ENCODE data around the gene PLEKHN1.

PLEKHN1 gene

DNA sequence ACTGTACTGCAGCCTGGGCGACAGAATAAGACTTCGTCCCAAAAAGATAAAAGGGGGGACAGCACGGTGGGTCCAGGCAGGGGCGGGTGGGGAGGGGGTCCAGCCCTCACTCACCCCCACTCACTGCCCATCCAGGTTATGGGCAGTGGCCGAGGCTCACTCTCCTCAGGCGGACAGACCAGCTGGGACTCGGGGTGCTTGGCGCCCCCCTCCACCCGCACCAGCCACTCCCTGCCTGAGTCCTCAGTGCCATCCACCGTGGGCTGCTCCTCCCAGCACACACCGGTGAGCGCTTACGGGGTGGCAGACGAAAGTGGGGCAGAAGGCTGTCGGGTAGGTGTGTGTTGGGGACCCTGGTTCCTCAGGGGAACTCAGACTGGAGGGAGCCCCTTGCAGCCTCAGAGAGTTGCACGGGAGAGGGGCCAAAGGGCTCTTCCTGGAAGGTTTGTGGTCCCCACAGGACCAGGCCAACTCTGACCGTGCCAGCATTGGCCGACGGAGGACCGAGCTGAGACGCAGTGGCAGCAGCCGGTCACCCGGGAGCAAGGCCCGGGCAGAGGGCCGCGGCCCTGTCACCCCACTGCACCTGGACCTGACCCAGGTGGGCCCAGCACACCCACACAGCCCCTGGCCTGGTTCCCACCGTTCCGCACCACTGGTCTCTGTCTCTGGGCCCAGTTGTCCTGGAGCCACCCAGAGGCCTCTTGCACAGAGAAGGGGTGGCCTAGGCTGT lies 6.6 kb downstream of the PLEKHN1 start:
- Histone ChIP-seq H3K4me1 (ENCODE audit: control insufficient read depth, insufficient read depth, low read length) (peaks cover 3% of the 10 kb centered on the region; the same call in 1 of the 2 replicates), H3K9me3 (ENCODE audit: control insufficient read depth, insufficient read depth, low read depth, low read length) (no peaks in the 10 kb centered on the region), H3K4me3 (ENCODE audit: low read depth, low read length) (no peak overlapping the region), H3K36me3 (ENCODE audit: control insufficient read depth in 2 of 2, insufficient read depth in 1 of 2, low read length in 2 of 2) (no peaks in the 10 kb centered on the region), H3K27ac (ENCODE audit: extremely low read depth, low read depth, low read length) (no peak overlapping the region)
- ChIA-PET POLR2A (interaction anchor here (0.6 to 0.8 kb wide), 2 partner anchors 8 kb away, joined by 3 read pairs; no protein-coding TSS in a partner anchor), CTCF (no interaction called here)
- TF ChIP-seq ZNF48 (tag by site-specific recombination; IDR thresholded peaks at IDR 0.05) (no peak), ZNF701 (tag by site-specific recombination; IDR thresholded peaks at IDR 0.05) (no peak), ZFHX2 (tag by site-specific recombination; conservative IDR thresholded peaks at IDR 0.05) (peak; percentile 14; the same call in 1 of the 2 replicates), ZNF600 (tag by site-specific recombination; IDR thresholded peaks at IDR 0.05) (peak; percentile 81)
- TF ChIP-seq, protein P1, sequence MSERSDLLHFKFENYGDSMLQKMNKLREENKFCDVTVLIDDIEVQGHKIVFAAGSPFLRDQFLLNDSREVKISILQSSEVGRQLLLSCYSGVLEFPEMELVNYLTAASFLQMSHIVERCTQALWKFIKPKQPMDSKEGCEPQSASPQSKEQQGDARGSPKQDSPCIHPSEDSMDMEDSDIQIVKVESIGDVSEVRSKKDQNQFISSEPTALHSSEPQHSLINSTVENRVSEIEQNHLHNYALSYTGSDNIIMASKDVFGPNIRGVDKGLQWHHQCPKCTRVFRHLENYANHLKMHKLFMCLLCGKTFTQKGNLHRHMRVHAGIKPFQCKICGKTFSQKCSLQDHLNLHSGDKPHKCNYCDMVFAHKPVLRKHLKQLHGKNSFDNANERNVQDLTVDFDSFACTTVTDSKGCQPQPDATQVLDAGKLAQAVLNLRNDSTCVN (tag by site-specific recombination; optimal IDR thresholded peaks at IDR 0.05): no peak

DNA sequence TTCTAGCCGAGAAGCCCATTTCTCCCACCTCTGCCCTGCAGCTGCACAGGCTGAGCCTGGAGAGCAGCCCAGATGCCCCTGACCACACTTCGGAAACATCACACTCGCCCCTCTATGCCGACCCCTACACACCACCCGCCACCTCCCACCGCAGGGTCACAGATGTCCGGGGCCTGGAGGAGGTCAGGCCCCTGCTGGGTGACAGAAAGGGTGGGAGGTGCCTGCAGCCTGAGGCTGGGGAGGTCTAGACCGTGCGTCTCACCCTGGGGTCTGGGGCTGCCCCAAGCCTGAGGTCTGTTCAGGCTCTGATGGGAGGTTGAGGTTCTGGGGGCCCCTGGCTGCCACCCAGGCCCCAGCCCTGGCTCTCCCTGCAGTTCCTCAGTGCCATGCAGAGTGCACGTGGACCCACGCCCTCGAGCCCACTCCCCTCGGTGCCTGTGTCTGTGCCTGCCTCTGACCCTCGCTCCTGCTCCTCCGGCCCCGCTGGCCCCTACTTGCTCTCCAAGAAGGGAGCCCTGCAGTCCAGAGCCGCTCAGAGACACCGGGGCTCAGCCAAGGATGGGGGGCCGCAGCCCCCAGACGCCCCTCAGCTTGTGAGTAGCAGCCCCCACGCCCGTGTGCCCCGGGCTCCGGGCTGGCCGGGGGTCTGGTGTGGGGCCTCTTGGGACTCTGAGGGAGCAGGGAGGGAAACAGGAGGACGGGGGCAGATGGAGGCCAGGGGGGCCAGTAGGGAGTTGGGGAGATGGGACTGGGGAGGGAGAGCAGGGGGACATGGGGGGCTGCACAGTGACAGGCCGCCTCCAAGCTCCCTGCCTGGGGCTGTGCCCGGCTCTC lies 7.4 kb downstream of the PLEKHN1 start:
- Histone ChIP-seq H3K9me3 (ENCODE audit: control insufficient read depth, insufficient read depth, low read depth, low read length) (no peaks in the 10 kb centered on the region), H3K36me3 (ENCODE audit: control insufficient read depth in 2 of 2, insufficient read depth in 1 of 2, low read length in 2 of 2) (no peaks in the 10 kb centered on the region), H3K4me1 (ENCODE audit: control insufficient read depth, insufficient read depth, low read length) (peaks cover 3% of the 10 kb centered on the region; the same call in 1 of the 2 replicates), H3K4me3 (ENCODE audit: low read depth, low read length) (no peak overlapping the region), H3K27ac (ENCODE audit: extremely low read depth, low read depth, low read length) (no peak overlapping the region)
- ChIA-PET CTCF (interaction anchor here (1.0 kb wide), 1 partner anchor 69 kb away, joined by 4 read pairs; no protein-coding TSS in a partner anchor), POLR2A (interaction anchor here (0.7 kb wide), 1 partner anchor 40 kb away, joined by 3 read pairs; no protein-coding TSS in a partner anchor)
- TF ChIP-seq EGR2 (tag by site-specific recombination; IDR thresholded peaks at IDR 0.05; ENCODE audit: low read depth): peak; percentile 37; the same call in 1 of the 2 replicates
- TF ChIP-seq, protein P2, sequence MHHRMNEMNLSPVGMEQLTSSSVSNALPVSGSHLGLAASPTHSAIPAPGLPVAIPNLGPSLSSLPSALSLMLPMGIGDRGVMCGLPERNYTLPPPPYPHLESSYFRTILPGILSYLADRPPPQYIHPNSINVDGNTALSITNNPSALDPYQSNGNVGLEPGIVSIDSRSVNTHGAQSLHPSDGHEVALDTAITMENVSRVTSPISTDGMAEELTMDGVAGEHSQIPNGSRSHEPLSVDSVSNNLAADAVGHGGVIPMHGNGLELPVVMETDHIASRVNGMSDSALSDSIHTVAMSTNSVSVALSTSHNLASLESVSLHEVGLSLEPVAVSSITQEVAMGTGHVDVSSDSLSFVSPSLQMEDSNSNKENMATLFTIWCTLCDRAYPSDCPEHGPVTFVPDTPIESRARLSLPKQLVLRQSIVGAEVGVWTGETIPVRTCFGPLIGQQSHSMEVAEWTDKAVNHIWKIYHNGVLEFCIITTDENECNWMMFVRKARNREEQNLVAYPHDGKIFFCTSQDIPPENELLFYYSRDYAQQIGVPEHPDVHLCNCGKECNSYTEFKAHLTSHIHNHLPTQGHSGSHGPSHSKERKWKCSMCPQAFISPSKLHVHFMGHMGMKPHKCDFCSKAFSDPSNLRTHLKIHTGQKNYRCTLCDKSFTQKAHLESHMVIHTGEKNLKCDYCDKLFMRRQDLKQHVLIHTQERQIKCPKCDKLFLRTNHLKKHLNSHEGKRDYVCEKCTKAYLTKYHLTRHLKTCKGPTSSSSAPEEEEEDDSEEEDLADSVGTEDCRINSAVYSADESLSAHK (tag by site-specific recombination; IDR thresholded peaks at IDR 0.05): no peak

DNA sequence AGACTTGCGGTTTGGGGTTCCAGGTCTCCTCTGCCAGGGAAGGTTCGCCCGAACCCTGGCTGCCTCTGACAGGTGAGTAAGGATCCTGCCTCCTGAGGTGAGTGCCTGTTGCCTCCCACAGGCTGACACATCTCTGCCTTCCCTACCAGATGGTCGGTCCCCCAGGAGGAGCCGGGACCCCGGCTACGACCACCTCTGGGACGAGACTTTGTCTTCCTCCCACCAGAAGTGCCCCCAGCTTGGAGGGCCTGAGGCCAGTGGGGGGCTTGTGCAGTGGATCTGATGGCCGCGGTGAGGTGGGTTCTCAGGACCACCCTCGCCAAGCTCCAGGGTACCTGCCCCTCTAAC lies 8.0 kb downstream of the PLEKHN1 start:
- CTCF ChIA-PET: interaction anchor here (1.0 kb wide), 1 partner anchor 69 kb away, joined by 4 read pairs; no protein-coding TSS in a partner anchor
- POLR2A ChIA-PET: interaction anchor here (0.7 kb wide), 2 partner anchors 21 to 41 kb away, joined by 3 to 4 read pairs; no protein-coding TSS in a partner anchor

DNA sequence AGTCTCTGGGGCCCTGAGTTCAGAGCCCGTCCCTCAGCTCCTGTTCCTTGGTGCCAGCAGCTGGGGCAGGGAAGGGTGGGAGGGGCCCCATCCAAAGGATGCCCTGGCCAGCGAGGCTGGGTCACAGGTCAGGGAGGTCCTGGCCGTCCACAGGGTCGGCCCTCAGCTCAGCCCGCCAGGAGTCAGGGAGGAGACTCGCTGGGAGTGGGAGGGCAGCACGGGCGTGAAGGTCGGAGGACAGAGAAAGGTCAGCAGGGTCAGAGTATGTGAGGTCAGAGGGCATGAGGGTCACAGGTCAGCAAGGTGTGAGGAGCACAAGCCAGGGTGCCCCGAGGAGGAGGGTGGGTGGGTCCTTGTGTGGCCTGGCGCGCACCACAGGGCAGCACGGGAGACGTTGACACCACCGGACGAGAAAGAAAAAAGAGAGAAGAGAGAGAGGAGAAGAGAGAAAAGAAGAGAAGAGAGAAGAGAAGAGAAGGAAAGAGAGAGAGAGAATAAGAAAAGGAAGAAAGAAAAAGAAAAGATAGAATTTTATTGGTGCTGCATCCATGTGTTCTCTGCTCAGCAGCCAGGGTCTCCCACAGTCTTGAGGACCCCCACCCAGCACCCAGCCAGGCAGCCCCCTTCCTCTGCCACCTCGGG lies 8.5 kb downstream of the PLEKHN1 start:
- H3K4me3 ChIP-seq (ENCODE audit: low read depth, low read length): no peak overlapping the region
- TF ChIP-seq GLI2 (tag by site-specific recombination; IDR thresholded peaks at IDR 0.05; ENCODE audit: borderline replicate concordance, low read depth) (no peak), ZNF239 (tag by site-specific recombination; IDR thresholded peaks at IDR 0.05) (no peak), ZNF596 (tag by site-specific recombination; IDR thresholded peaks at IDR 0.05) (peak; percentile 90), KLF8 (tag by site-specific recombination; IDR thresholded peaks at IDR 0.05) (peak; percentile 43; the same call in 1 of the 2 replicates), BCL11A (tag by site-specific recombination; IDR thresholded peaks at IDR 0.05; ENCODE audit: low read depth) (peak; percentile 100), BCL11B (tag by site-specific recombination; IDR thresholded peaks at IDR 0.05; ENCODE audit: low read depth) (peak; percentile 100), ZNF366 (tag by site-specific recombination; conservative IDR thresholded peaks at IDR 0.05) (peak; percentile 93), PRDM1 (tag by site-specific recombination; IDR thresholded peaks at IDR 0.05) (peak; percentile 79), ZNF214 (tag by site-specific recombination; IDR thresholded peaks at IDR 0.05; ENCODE audit: borderline replicate concordance) (no peak)
- TF ChIP-seq, protein P3, sequence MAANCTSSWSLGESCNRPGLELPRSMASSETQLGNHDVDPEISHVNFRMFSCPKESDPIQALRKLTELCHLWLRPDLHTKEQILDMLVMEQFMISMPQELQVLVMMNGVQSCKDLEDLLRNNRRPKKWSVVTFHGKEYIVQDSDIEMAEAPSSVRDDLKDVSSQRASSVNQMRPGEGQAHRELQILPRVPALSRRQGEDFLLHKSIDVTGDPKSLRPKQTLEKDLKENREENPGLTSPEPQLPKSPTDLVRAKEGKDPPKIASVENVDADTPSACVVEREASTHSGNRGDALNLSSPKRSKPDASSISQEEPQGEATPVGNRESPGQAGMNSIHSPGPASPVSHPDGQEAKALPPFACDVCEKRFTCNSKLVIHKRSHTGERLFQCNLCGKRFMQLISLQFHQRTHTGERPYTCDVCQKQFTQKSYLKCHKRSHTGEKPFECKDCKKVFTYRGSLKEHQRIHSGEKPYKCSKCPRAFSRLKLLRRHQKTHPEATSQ (tag by site-specific recombination; IDR thresholded peaks at IDR 0.05): no peak
- no peaks in the 10 kb centered on the region for H3K36me3 ChIP-seq (ENCODE audit: control insufficient read depth in 2 of 2, insufficient read depth in 1 of 2, low read length in 2 of 2)
- no peak overlapping the region for H3K27ac ChIP-seq (ENCODE audit: extremely low read depth, low read depth, low read length)
- CTCF ChIA-PET: interaction anchor here (0.6 to 1.8 kb wide), 4 partner anchors 15 to 105 kb away, joined by 3 to 21 read pairs (median 4); partner anchors contain the start of gene NOC2L
- no peaks in the 10 kb centered on the region for H3K9me3 ChIP-seq (ENCODE audit: control insufficient read depth, insufficient read depth, low read depth, low read length)
- H3K4me1 ChIP-seq (ENCODE audit: control insufficient read depth, insufficient read depth, low read length): peaks cover 3% of the 10 kb centered on the region; the same call in 1 of the 2 replicates
- POLR2A ChIA-PET: interaction anchor here (0.7 to 1.9 kb wide), 6 partner anchors 8 to 41 kb away, joined by 3 to 12 read pairs (median 5); partner anchors contain the start of gene PLEKHN1

More for the DNA sequence above, 8.0 kb downstream of the PLEKHN1 start:
- H3K9me3 ChIP-seq (ENCODE audit: control insufficient read depth, insufficient read depth, low read depth, low read length): no peaks in the 10 kb centered on the region
- no peak overlapping the region for H3K27ac ChIP-seq (ENCODE audit: extremely low read depth, low read depth, low read length)
- no peak overlapping the region for H3K4me3 ChIP-seq (ENCODE audit: low read depth, low read length)
- H3K4me1 ChIP-seq (ENCODE audit: control insufficient read depth, insufficient read depth, low read length): peaks cover 3% of the 10 kb centered on the region; the same call in 1 of the 2 replicates
- no peaks in the 10 kb centered on the region for H3K36me3 ChIP-seq (ENCODE audit: control insufficient read depth in 2 of 2, insufficient read depth in 1 of 2, low read length in 2 of 2)
- peak; percentile 61 for TF ChIP-seq GLIS1 (tag by site-specific recombination; IDR thresholded peaks at IDR 0.05)
- TF ChIP-seq SCRT2 (tag by site-specific recombination; IDR thresholded peaks at IDR 0.05): 0 out of 2 replicates have a peak, but pooled peaks have one; percentile 11
- TF ChIP-seq ZNF169 (tag by site-specific recombination; IDR thresholded peaks at IDR 0.05): no peak

All from HEK293 (cell line).